Stimulated activated CD4-positive, alpha-beta T cell treated with anti-CD3 and anti-CD28 coated beads, Interleukin-2, amount 100 ng/mL, for 48 hours (primary cell): ENCODE data around the gene CFL2.

Source experiments
- DNase-seq, 2 donors: peaks; one replicate each; pipeline ENCODE4 v3.0.0-alpha.2; 2020

The CFL2 gene

GRCh38 chr14:34668111-34668510 lies 46.3 kb downstream of the CFL2 start:
- no peak for DNase-seq

- no peak for DNase-seq
These were observed 47.4 kb downstream of the CFL2 start for GRCh38 chr14:34667007-34667406.

- peak in 1 of 2 donors; percentile 1 for DNase-seq
These were observed 48.5 kb downstream of the CFL2 start for GRCh38 chr14:34665785-34666435.

- no peak for DNase-seq
These were observed 51.8 kb downstream of the CFL2 start for GRCh38 chr14:34662561-34663088.

- no peak for DNase-seq
These were observed 53.6 kb downstream of the CFL2 start for GRCh38 chr14:34660796-34661195.
